CD4-positive, alpha-beta T cell treated with Interleukin-6 at 100 ng/mL for 8 hours (primary cell): Measurements from ENCODE around the gene COMMD8.

ENCODE experiments used
- DNase-seq: peaks from one replicate; pipeline ENCODE4 v3.0.0-alpha.2; 2020; ENCODE audit warnings: mixed read lengths, low spot score

COMMD8 gene

DNA sequence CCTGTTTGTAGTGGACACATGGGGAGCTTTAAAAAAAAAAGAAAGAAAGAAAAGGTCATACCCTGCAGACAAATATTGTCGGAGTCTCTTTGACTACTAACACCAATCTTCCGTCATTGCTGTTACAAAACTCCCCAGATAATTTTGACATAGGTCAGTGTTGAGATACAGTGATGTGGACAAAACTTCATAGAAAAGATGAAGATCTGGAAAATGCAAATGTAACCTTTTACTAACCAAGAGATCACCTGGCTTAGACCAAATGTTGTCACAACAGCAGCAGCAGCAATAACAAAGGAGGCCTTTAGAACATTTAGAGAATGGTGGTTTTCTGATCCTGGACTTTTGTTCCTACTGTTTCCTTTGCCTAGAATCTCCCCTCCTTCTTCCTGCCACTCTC, 8.1 kb upstream of the COMMD8 start:
- DNase-seq: no peak

DNA sequence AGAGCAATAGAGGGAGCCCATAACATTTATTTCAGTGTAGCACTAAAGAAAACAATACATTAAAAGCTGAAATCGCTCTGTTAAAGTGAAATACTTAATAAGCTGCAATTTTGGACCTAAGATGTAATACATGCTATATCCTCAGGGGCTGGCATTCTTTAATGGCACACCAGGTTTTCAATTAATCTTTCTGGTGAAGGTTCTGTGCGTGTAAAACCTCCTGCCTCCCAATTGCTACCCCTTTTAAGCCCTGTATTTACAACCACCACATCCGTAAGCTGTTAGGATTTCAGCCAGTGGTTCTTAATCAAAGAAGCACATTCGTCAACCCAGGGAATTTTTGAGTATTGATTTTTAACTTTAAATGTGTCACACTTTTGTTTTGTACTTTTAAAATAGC, 7.6 kb upstream of the COMMD8 start:
- no peak for DNase-seq

DNA sequence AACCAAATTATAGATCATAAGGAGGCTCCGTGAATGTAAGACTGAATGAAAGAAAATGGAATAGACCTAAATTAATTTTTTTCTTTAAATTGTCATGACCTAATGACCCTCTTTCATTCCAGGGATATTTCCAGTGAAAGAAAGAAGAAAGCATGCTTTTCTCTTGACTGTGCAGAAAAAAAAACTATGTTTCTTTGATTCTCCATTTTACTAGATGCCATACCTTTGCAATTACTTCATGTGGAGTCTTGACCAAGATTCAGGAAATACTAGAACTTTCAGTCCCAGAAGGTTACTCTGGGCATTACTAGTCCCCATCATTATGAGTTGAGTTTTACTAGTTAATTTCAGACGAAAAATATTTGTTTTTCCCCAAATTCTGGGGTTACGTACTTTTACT, 6.4 kb upstream of the COMMD8 start:
- DNase-seq: no peak

DNA sequence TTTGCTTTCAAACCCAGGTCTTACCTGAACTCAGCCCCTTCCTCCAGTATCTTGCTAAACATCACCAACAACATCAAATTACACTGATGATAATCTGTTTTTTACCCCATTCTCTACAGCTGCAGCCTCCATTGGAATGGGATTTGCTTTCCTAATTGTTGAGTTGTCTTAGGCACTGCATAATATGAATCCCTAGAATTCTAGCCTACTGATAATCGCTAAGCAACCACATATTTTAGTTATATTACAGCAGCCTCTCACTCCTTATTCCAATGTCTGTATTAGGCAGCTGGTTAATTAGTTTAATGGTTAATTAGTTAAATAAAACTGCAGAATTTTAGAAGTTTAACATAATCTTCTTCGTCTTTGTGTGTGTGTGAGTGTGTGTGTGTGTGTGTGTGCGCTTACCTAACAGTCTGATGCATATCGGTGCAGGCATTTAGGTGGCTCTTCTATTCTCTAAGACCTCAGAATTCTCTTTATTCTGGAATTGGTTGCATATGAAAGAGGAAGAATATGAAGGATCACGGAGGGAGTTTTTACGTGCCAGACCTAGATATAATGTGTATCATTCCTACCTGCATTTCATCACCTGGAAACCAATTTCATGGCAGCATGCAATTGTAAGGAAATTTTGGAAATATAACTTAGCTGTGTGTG, 5.3 kb upstream of the COMMD8 start:
- no peak for DNase-seq

DNA sequence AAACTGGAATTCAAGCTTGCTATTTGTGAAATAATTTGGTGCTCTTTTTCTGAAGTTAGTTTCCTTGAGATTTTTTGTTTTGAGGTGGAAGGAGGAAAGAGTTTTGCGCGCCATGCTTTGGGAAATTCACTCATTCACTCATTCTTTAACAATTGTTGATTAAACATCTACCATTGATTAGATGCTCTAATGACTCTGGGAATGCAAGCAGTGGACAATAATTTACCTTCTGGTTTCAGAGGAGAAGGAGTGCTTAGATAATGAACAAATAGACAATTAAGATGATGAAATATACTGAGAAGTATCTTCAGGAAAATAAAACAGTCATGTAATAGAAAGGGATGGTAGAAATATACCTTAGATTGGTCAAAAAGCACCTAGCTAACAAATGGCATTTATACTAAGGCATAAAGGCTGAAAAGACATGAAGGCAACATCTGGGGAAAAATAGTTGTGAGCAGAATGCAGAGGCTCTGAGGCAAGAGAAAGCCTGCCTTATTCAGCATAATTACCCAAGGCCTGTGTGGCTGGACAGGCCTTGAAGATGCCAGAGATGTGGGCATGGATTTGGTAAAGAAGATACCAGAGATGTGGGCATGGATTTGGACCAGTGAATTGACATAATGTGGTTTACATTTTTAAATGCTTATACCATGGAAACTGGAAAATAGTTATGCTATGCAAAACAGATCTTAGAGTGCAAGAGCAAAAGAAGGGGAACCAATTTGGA, 2.7 kb upstream of the COMMD8 start:
- DNase-seq: no peak

DNA sequence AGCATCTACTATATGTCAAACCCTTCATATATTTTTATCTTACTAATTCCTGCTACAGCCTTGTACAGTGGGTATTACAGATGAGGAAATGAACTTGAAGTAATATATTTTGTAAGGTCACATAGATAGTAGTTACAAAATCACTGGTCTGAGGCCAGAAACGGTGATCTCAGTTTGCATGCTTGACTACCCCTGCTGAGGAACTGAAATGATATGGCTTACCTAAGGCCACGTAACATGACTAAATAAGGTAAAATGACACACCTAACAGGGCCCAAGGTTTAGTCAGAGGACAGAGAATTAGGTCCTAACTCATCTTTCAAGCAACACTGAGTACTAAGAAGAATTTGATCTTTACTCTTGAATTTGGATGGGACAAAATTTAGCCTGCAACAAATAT, 1.5 kb upstream of the COMMD8 start:
- no peak for DNase-seq

DNA sequence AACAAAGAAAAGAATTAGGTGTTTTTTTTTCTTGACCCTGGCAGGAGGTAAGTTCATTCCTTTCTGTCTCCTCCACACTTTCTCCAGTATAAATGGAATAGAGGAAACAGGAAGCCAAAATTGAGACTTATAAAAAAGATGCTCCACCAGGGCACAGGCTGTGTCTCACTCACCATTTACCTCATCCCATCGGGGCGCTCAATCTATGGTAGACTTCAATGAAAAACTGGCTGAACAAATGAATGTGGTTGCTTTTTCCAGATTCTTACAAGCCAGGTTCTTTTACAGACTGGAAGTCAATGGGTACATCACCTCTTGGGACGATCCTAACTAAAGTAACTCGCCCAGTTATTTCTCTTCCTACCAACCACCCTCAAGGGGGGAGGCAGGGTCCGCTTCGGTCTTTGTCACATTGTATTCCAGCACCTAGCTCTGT, 685 bp downstream of the COMMD8 start:
- DNase-seq: no peak

DNA sequence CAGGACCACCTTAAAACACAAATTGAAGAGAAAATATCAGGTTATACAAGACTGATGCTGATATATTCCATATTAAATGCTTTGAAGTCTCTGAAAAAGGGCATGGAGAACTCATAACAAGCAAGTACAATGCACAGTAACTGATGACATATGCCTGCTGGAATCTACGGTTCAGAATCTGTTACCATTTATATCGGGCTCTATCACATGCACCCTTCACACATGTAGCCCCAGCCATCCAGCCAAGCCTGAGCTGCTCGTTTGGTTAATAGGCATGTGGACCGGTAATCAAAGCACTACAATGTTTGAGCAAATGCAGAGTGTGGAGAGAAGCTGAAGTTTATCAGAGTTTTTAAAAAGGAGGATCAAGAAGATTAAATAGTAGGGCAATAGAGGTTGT, 11.8 kb downstream of the COMMD8 start:
- no peak for DNase-seq

DNA sequence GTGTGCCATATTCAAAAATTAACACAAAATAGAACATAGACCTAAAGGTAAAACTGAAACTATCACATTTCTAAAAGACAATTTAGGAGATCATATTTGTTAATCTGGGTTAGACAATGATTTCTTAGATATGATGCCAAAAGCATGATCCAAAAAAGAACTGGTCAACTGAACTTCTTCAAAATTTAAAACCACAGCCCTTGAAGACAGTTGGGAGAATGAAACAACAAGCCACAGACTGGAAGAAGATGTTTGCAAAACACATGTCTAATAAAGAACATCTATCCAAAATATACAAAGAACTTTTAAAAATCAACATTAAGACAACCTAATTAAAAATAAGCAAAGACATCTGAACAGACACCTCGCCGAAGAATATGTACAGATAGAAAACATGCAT, 19.5 kb downstream of the COMMD8 start:
- DNase-seq: no peak

DNA sequence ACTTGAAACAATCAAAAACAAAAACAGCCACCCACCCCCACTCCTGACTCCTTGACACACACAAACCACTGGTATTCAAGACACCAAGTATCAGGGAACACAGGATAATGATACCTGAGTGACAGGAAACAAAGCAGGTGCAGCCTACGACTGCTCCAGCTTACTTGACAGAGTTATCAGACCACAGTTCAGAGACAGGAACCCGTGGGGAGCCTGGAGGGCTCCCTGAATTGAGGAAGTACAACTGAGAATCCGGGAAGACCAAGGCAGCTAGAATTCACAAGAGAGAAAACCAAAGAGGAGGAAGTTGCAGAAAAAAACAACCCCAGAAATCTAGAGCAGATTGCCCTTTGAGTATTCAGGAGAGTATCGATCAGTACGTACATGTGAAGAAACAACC, 20.5 kb downstream of the COMMD8 start:
- no peak for DNase-seq

DNA sequence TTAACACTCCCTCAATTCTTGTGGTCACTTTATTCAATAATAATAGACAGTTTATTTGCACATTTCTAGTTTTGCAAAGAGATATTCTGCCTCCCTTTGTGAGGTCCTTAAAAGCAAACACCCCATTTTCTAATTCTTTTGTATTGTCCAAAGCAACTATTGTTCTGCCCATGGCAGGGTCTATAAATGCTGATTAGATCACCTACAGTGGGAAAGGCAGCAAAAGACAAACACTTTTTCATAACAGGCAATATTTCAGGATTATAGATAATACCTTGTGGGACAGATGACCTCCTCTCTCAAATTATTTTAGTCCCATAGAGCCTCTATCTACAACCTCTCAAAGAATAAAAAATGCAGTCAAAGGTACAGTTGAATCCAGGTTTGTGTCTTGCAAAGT, 28.6 kb downstream of the COMMD8 start:
- DNase-seq: no peak

DNA sequence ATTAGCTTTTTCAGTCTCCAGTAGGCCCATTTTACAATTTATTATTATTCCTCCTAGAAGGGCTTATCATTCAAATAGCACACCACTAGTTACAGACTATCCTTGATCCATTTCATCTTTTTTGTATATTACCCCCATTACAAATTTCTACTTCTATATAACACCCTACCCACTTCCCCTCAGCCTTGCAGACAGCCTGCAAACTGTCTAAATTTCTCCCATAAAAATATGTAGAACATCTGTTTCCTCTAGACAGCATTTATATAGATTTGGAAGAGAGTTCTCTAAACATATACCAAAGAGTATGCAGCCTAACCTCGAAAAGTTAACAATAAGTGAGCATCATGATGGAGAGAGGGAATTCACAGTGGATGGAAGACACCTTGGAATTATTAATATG, 30.8 kb downstream of the COMMD8 start:
- DNase-seq: no peak

DNA sequence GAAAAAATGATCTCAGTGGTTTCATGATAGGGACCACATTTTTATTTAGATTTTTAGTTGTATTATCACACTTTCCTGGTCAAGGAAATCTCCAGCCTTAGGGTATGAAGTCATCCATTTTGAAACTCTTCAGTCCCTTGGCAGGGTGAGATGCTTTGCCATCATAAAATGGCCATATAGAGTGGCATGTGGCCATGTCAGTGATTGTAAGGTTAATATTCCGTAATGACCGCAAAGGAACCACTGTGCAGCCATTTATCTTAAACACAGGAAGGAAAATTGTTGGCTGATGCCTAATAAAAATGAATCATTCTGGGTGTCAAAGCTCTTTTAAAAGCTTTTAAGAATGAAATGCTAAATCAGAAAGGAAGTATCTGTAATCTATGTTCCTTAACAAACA, 35.6 kb downstream of the COMMD8 start:
- DNase-seq: no peak

DNA sequence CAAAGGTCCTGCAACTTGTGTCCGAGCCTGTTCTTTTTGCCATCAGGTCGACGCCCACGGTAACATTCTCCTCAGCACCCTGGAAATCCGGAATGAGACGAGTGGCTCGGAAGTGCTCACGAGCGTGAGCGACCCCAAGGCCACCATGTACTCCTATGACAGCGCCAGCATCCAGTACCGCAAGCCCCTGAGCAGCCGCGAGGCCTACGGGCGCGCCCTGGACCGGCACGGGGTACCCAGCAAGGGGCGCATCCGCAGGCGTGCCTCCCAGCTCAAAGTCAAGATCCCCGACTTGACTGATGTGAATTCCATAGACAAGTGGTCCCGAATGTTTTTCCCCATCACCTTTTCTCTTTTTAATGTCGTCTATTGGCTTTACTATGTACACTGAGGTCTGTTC, 37.9 kb downstream of the COMMD8 start:
- no peak for DNase-seq

DNA sequence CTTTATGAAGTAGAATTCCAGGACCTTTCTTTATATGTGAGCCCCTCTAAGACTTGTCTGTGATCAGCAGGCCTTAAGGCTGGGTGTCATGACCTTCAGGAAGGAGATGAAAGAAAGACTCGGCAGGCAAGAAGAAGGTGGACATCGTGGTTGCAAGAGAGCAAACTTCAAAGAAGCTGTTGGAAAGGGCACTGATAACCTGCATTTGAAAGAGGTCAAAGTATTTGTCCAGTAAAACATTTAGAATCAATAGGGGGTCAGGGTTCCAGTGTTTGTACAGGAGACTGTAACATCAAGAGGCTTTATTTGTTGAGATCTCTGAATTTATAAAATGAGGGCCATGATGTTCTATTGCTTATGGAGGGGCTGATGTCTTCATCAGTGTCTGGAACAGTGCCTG, 44.2 kb downstream of the COMMD8 start:
- DNase-seq: no peak

DNA sequence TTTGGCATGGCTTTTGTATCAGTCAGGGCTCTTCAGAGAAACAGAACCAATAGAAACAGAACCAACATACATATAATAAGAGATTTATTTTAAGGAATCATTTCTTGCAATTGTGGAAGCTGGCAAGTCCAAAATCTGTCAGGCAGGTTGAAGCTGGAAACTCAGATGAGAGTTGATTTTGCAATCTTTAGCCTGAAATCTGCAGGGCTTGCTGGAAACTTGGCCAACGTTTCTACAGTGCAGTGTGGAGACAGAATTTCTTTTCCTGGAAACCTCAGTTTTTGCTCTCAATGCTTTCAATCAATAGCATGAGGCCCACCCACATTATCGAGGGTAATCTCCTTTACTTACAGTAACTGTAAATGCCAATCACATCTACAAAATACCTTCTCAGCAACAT, 45.4 kb downstream of the COMMD8 start:
- DNase-seq: no peak

DNA sequence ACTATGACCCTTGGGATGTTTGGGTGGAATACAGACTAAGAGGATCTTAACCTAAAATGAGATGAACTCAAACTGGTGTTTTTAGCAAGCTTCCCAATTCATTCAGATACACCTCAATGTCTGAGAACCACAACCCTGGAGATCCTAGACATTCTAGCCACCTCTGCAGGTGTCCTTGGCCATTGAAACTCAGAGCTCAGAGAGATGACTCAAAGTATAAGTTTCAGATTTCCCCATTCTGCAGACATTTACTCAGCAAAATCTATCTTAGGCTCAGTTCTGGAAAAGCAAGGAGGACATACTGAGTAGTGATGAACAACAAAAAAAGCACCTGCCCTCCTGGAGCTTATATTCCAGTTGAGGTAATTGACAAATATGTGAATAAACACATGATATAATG, 47.8 kb downstream of the COMMD8 start:
- no peak for DNase-seq

DNA sequence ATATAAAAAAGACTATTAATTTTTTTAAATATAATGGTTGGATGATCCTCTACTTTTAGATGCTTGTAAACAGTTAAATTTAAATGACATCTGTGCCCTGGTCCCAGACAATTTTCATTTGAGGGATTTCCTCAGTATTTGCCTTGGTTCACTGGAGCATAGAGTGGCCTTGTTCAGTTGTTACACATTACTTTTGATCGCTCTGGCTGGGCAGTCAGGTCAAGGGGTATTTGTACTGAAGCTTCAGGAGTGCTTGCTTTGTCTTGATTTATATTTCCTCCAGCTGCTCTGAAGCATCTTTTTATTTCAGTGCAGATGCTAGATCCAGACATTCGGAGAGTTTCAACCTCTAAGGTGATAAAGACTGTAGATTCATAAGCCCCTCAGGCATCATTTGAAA, 50.0 kb downstream of the COMMD8 start:
- no peak for DNase-seq

DNA sequence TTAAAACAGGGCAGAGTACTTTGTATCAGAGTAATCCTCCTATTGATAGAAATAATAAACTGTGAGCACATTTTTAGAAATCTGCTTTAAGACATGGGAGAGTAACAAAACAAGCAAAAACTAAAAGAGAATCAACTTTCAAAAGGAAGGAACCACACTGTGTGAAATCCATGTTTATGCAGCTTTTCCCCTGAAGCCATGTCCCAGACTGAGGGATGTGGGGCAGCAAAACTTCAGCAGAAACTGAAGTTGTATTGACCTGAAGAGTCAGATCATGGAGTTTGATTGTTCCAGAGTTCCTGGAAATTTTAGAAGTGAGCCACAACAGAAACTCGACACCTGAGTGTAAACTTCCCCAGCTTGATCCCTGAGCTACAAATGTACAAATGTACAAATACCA, 53.2 kb downstream of the COMMD8 start:
- DNase-seq: no peak

DNA sequence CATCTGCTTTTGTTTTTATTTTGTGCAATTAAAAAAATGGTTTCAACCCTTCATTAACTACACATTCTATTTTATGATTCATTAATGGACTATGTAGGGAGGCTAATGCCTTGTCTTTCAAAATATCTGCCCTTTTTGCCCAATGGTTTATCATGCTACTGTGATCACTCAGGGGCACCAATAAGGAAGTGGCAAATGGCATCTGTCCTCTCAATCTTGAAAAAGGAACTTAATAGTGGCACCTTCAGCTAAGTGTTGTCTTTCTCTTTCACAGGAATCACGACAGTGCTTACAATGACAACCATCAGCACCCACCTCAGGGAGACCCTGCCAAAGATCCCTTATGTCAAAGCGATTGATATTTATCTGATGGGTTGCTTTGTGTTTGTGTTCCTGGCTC, 57.1 kb downstream of the COMMD8 start:
- DNase-seq: no peak
